Measurements from ENCODE around the gene PDE2A. TPM values are rescaled to one million over a fixed set of nuclear protein-coding genes. Genes with fewer than 3 reads are reported as not detected.

PDE2A gene
- total RNA-seq, 4 donors from 2014 or later, result 13.8 to 185 (median 94.2) TPM

- DNase-seq, result no peak
- H3K4me3 ChIP-seq, result no peak overlapping the region
- intact Hi-C loops (cut with DNase I; ENCODE audit: low total_unique reads), result no loop called here
Observed at GRCh38 chr11:72661486-72661885, 12.7 kb downstream of the PDE2A start.

GRCh38 chr11:72658989-72659640 lies 15.1 kb downstream of the PDE2A start:
- no peak for DNase-seq
- Histone ChIP-seq H3K4me1 (no peaks in the 10 kb centered on the region), H3K27ac (no peak overlapping the region), H3K36me3 (no peaks in the 10 kb centered on the region), H3K27me3 (no peaks in the 10 kb centered on the region), H3K9me3 (no peaks in the 10 kb centered on the region), H3K4me3 (no peak overlapping the region)
- intact Hi-C loops (cut with DNase I; ENCODE audit: low total_unique reads), result no loop called here
- TF ChIP-seq POLR2A (IDR thresholded peaks at IDR 0.05), result no peak
- TF ChIP-seq, protein P1, sequence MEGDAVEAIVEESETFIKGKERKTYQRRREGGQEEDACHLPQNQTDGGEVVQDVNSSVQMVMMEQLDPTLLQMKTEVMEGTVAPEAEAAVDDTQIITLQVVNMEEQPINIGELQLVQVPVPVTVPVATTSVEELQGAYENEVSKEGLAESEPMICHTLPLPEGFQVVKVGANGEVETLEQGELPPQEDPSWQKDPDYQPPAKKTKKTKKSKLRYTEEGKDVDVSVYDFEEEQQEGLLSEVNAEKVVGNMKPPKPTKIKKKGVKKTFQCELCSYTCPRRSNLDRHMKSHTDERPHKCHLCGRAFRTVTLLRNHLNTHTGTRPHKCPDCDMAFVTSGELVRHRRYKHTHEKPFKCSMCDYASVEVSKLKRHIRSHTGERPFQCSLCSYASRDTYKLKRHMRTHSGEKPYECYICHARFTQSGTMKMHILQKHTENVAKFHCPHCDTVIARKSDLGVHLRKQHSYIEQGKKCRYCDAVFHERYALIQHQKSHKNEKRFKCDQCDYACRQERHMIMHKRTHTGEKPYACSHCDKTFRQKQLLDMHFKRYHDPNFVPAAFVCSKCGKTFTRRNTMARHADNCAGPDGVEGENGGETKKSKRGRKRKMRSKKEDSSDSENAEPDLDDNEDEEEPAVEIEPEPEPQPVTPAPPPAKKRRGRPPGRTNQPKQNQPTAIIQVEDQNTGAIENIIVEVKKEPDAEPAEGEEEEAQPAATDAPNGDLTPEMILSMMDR (IDR thresholded peaks at IDR 0.05), result no peak

More at GRCh38 chr11:72661486-72661885, 12.7 kb downstream of the PDE2A start:
- H3K27ac ChIP-seq, result no peak overlapping the region
- no peaks in the 10 kb centered on the region for H3K9me3 ChIP-seq
- H3K36me3 ChIP-seq, result no peaks in the 10 kb centered on the region
- no peaks in the 10 kb centered on the region for H3K4me1 ChIP-seq
- H3K27me3 ChIP-seq, result no peaks in the 10 kb centered on the region
- TF ChIP-seq, protein P1 (IDR thresholded peaks at IDR 0.05), result no peak
- TF ChIP-seq POLR2A (IDR thresholded peaks at IDR 0.05), result no peak

GRCh38 chr11:72657411-72658100 lies 16.7 kb downstream of the PDE2A start:
- Histone ChIP-seq H3K4me1 (no peaks in the 10 kb centered on the region), H3K4me3 (no peak overlapping the region), H3K36me3 (no peaks in the 10 kb centered on the region), H3K9me3 (no peaks in the 10 kb centered on the region), H3K27me3 (no peaks in the 10 kb centered on the region), H3K27ac (no peak overlapping the region)
- no peak for TF ChIP-seq POLR2A (IDR thresholded peaks at IDR 0.05)
- TF ChIP-seq, protein P1 (IDR thresholded peaks at IDR 0.05), result no peak
- DNase-seq, result no peak
- intact Hi-C loops (cut with DNase I; ENCODE audit: low total_unique reads), result no loop called here

DNA sequence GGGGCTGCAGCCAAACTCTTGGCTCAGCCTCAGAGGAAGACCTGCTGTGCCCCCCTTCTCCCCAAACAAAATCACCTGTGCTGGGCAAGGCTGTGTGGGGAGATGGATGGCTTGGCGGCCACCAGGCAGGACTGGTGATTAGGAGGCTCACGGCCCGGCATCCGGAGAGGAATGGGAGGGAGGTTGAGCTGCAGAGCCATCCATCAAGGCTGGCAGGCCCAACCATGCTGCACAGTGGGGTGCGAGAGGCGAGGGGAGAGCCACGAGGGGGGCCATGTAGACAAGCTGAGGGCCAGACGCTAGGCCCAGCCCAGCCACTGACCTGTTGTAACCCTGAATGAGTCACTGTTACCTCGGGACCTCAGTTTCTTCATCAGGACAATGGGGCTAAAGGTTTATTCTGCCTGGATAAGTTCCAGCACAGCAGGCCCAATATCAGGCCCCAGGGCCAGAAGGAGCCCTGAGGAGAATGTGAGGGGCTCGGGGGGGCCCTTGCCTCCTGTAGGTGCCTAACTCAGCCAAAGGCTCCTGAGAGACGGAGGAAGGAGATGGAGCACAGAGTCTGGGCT lies 18.2 kb downstream of the PDE2A start:
- no peak for TF ChIP-seq POLR2A (IDR thresholded peaks at IDR 0.05)
- TF ChIP-seq, protein P1 (IDR thresholded peaks at IDR 0.05), result no peak
- no peaks in the 10 kb centered on the region for H3K4me1 ChIP-seq
- intact Hi-C loops (cut with DNase I; ENCODE audit: low total_unique reads), result no loop called here
- H3K27ac ChIP-seq, result no peak overlapping the region
- no peaks in the 10 kb centered on the region for H3K27me3 ChIP-seq
- H3K9me3 ChIP-seq, result no peaks in the 10 kb centered on the region
- H3K4me3 ChIP-seq, result no peak overlapping the region
- no peak for DNase-seq
- no peaks in the 10 kb centered on the region for H3K36me3 ChIP-seq

- no peaks in the 10 kb centered on the region for H3K4me1 ChIP-seq
- no peaks in the 10 kb centered on the region for H3K9me3 ChIP-seq
- no peaks in the 10 kb centered on the region for H3K27me3 ChIP-seq
- H3K27ac ChIP-seq, result no peak overlapping the region
- H3K4me3 ChIP-seq, result no peak overlapping the region
- TF ChIP-seq, protein P1 (IDR thresholded peaks at IDR 0.05), result no peak
- TF ChIP-seq POLR2A (IDR thresholded peaks at IDR 0.05), result no peak
- intact Hi-C loops (cut with DNase I; ENCODE audit: low total_unique reads), result no loop called here
- no peaks in the 10 kb centered on the region for H3K36me3 ChIP-seq
- no peak for DNase-seq
Observed at GRCh38 chr11:72655014-72655413, 19.2 kb downstream of the PDE2A start.

All from uterus (tissue), 4 donors.